Central memory CD8-positive, alpha-beta T cell (primary cell): ENCODE data around the gene KATNB1.
"Not testable (repeated sequence)": the region's sequence is repeated elsewhere in the genome, so short reads cannot be mapped to it uniquely, and the experiment has no call there.

Experiments
- ATAC-seq: fragments of 150-1000 bp; cut with Tn5 transposase; replicated peaks from 2 replicates; pipeline ENCODE4 v1.10.0; 2022; ENCODE audit warnings: mild to moderate bottlenecking, moderate FRiP score, moderate number of reproducible peaks; ENCODE audit not compliant: poor library complexity, severe bottlenecking; ENCODE audit errors: extremely low read depth
- DNase-seq, 2 donors: peaks; one replicate each; pipeline ENCODE4 v3.0.0; 2021; ENCODE audit warnings: low spot score in 2 of 2
- H3K27ac Mint-ChIP-seq: one replicate; pipeline ENCODE4 v1.8.0; 2022; ENCODE audit warnings: low read depth, mild to moderate bottlenecking, moderate library complexity, mixed read lengths
- H3K27me3 Mint-ChIP-seq: one replicate; pipeline ENCODE4 v1.8.0; 2022; ENCODE audit warnings: mixed read lengths
- H3K36me3 Mint-ChIP-seq: one replicate; pipeline ENCODE4 v1.8.0; 2022; ENCODE audit warnings: mild to moderate bottlenecking, moderate library complexity, mixed read lengths; ENCODE audit not compliant: insufficient read depth
- H3K4me1 Mint-ChIP-seq: one replicate; pipeline ENCODE4 v1.8.0; 2022; ENCODE audit warnings: mixed read lengths
- H3K4me3 Mint-ChIP-seq: one replicate; pipeline ENCODE4 v1.8.0; 2022; ENCODE audit warnings: mild to moderate bottlenecking, moderate library complexity, mixed read lengths
- H3K9me3 Mint-ChIP-seq: one replicate; pipeline ENCODE4 v1.8.0; 2022; ENCODE audit warnings: mixed read lengths

Gene KATNB1

DNA sequence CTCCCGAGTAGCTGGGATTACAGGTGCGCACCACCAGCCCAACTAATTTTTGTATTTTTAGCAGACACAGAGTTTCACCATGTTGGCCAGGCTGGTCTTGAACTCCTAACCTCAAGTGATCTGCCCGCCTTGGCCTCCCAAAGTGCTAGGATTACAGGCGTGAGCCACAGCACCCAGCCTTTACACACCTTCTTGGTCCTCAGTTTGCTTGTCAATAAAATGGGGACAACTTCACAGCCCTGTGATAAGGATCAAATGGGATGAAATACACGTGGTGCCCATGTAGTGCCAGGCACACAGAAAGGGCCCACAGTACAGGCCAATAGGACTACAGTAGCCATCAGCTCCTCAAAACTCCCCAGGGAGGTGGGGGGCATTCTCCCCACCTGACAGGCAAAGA lies 60.4 kb downstream of the KATNB1 start:
- H3K9me3 Mint-ChIP-seq, result not testable (repeated sequence)

DNA sequence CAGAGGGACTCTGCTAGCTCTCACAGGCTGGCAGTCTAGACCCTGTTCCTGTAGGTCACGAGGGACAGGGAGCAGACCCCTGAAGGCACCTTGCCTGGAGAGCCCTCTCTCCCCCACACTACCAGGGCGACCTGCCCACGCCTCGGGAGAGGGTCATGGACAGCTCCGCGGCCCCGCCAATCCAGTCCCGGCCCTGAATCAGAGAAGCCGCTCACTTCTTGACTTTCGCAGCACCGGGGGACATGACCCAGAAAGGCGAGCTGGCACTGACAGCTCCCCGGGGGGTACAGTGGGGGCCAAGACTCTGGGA lies 61.6 kb downstream of the KATNB1 start:
- no peaks in the 10 kb centered on the region for H3K9me3 Mint-ChIP-seq
- H3K36me3 Mint-ChIP-seq, result peaks cover 5% of the 10 kb centered on the region
- DNase-seq, result no peak
- H3K27me3 Mint-ChIP-seq, result no peaks in the 10 kb centered on the region
- H3K27ac Mint-ChIP-seq, result no peak overlapping the region
- H3K4me1 Mint-ChIP-seq, result peaks cover 35% of the 10 kb centered on the region
- ATAC-seq, result no peak
- H3K4me3 Mint-ChIP-seq, result no peak overlapping the region

More for the DNA sequence above, 60.4 kb downstream of the KATNB1 start:
- peaks cover 29% of the 10 kb centered on the region for H3K4me1 Mint-ChIP-seq
- not testable (repeated sequence) for DNase-seq, H3K4me3 Mint-ChIP-seq, H3K36me3 Mint-ChIP-seq, H3K27ac Mint-ChIP-seq, ATAC-seq, H3K27me3 Mint-ChIP-seq

DNA sequence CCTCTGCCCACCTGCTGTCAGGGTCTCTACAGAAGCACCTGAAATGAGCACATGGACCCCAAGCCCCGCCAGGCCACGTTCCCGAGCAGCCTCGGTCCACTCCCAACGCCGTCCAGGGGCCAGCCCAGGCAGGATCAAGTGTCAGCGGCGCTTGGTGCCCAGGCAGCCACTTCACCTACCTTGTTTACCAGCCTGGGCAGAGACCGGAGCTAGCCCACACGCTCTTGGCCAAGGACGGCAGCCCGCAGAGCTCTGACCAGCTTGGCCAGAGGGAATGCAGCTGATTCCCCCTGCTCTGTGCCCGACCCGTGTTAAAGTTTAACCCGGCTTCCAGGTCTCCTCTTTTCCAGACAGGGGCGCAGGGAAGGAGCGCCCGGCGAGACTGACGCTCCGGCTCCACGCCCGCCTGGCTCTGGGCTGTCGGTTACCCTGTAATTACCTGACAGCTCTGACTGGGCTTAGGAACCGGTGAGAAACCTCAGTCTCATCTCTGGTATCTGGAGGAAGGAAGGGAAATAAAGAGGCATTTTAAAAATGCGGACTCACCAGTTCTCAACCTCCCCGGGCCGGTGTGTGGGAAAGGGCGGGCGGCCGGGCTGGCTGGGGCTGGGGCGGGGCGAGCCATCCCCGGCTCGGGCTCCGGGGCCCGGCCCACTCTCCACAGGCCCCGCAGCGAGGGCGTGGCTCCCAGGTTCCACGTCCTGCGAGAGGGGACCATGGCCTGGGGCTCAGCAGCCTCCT lies 62.1 kb downstream of the KATNB1 start:
- H3K36me3 Mint-ChIP-seq, result peaks cover 7% of the 10 kb centered on the region
- DNase-seq, result no peak
- H3K27me3 Mint-ChIP-seq, result no peaks in the 10 kb centered on the region

DNA sequence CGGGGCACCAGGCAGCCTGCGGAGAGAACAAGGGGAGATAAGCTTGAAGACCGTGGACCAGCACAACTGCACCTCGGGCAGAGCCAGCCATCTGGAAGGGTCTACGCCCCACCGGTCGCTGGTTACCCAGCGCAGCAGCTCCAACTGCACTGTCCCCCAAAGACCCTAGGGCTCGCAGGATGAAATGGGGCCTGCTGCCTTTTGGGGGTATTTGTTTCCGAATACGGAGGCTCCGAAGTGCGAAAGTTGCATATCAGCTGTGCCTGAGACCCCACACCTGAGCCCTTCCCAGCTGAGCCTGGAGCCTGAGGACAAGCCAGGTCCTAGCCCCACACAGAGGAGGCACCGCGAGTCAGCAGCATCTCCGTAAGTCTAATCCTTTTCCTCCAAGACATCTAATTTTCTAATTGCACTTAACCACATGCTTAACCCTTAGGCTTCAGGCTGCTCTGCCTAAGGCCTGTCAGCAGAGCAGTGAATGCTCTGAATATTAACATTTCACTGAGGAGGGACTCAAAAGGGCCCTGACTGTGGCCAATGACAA lies 62.8 kb downstream of the KATNB1 start:
- Mint-ChIP-seq H3K4me1 (peaks cover 45% of the 10 kb centered on the region), H3K36me3 (peaks cover 10% of the 10 kb centered on the region), H3K27me3 (no peaks in the 10 kb centered on the region), H3K27ac (no peak overlapping the region), H3K4me3 (no peak overlapping the region), H3K9me3 (no peaks in the 10 kb centered on the region)
- DNase-seq (no peak), ATAC-seq (no peak)

More for the DNA sequence above, 62.1 kb downstream of the KATNB1 start:
- Mint-ChIP-seq H3K27ac (no peak overlapping the region), H3K9me3 (no peaks in the 10 kb centered on the region), H3K4me3 (no peak overlapping the region), H3K4me1 (peaks cover 39% of the 10 kb centered on the region)
- no peak for ATAC-seq

DNA sequence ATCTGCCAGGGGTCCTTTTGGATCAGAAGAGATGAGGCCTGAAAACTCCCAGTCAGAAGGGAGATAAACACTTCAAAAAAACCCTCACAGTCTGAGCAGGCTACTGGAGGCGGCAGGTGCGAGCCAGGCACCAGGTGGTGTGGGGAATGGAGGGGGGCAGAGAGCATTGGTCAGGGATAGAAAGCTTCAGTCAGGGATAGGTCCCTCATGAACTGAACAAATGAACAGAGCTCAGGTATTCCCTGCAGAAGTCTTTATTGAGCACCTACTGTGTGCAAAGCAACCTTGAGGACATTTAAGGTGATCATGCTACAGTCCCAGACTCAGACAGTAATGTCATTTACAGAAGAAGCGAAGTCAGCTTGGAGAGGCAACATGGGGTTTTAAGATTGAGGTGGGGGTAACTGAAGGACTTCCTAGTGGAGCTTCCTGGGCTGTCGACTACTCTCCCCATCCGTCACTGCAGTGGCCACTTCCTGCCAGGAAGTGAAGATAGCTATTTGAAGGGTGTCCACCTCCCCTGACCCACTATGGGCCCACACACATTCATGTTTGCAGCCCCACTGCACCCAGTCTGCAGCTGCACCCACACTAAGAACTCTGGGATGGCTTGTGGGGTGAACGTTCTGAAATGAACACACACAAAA lies 63.5 kb downstream of the KATNB1 start:
- ATAC-seq (no peak), DNase-seq (no peak)
- Mint-ChIP-seq H3K36me3 (peaks cover 10% of the 10 kb centered on the region), H3K4me3 (no peak overlapping the region), H3K4me1 (peaks cover 45% of the 10 kb centered on the region), H3K27ac (peak overlapping the region; percentile 88), H3K27me3 (no peaks in the 10 kb centered on the region), H3K9me3 (no peaks in the 10 kb centered on the region)

DNA sequence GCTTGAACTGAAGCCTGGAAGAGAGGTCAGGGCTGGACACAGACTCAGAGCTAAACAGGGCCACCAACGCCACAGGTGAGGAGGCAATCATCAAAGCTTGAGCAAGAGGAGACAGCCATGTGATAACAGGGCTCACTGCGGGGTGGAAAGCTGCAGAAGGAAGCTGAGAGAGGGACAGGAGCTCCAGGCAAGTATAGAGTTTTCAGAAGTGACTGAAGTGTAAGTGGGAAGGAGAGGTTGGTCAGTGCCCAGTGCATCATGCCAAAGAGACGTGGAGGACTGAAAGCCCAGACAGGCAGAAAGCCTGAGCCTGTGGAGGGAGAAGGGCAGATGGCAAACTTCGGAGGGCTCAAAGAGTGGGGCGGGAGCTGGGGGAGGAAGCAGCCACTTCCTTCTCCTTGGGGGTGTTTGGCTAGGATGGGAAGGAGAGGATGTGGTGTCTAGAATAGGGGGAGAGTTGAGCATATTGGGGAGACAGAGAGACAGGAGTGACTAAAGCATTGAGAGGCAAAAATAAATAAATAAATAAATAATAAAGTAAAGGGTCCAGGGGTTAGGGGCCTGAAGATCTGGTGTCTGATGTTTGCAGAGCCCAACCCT lies 64.1 kb downstream of the KATNB1 start:
- H3K36me3 Mint-ChIP-seq, result peaks cover 10% of the 10 kb centered on the region
- peaks cover 45% of the 10 kb centered on the region for H3K4me1 Mint-ChIP-seq
- H3K27me3 Mint-ChIP-seq, result no peaks in the 10 kb centered on the region
- ATAC-seq (no peak), DNase-seq (no peak)
- peak overlapping the region; percentile 37 for H3K4me3 Mint-ChIP-seq
- H3K9me3 Mint-ChIP-seq, result no peaks in the 10 kb centered on the region
- peak overlapping the region; percentile 88 for H3K27ac Mint-ChIP-seq

DNA sequence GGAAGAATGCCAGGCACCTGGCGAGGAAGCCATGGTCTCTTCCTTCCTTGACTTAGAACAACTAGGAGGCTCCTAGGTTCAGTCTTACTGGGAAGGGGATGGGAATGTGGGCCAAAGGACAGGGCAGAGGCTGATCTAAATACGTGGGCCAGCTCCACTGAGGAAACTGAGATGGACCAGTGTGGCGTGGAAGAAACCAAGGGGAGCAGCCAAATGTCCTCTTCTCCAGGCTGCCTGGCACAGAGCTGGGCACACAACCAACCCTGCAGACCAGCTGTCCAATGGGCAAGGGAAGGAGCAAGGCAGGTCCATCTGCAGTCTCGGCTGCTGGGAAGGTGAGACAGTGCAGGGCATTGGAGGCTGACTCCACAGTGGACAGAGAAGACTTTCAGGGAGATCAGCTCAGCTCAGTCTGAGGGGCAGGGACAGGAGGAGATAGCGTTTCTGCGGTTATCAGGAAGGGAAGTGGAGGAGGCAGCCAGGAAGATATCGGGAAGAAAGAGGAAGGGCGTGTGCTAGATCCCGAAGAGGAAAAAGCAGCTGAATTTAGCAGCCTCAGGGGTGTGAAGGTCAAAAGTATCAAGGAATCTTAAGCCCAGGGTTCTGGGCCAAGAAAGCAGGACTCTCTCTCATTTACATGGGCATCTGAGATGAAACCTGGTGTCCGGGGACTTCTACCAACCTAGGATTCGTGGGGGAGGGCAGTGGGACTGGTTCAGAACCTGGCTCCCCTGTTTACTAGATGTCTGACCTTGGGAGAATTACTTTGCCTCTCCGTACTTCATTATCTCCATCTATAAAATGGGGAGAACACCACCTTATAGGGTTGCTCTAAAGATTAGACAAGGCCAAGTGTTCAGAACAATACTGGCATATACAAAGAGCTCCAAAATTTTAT lies 64.9 kb downstream of the KATNB1 start:
- ATAC-seq (no peak), DNase-seq (no peak)
- peaks cover 10% of the 10 kb centered on the region for H3K36me3 Mint-ChIP-seq
- no peaks in the 10 kb centered on the region for H3K9me3 Mint-ChIP-seq
- peaks cover 43% of the 10 kb centered on the region for H3K4me1 Mint-ChIP-seq
- peak overlapping the region; percentile 88 for H3K27ac Mint-ChIP-seq
- peak overlapping the region; percentile 37 for H3K4me3 Mint-ChIP-seq
- no peaks in the 10 kb centered on the region for H3K27me3 Mint-ChIP-seq

DNA sequence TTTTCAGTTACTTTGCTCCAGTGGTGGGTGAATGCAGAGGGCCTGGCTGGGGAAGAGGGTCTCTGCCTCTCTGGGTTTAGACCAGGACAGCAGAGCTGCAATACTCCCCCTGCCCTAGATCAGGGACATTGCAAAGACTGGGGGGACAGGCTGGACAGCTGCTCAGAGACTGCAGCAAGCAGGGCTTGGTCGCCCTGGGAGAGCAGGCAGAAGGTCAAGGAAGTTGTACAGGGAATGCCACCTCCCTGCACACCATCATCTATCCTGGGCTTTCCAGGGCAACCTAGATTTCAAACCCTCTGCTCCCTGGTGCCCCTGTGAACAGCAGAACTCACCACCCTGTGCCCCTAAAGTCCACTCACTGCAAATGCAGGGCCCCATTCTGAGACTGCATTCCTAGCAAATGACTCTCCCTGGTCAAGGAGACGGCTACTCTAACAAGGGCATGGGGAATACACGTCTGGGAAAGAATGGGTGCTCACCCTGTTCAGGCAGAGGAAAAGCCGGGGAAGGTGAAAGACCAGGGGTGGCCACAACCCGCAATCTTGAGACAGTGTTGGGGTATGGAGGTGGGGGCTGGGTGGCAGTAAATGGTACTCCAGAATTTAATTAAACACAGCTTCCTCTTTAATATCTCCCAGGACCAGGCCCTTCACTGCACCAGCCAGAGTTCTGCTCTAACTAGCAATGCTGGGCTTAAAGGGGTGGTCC lies 65.7 kb downstream of the KATNB1 start:
- peak overlapping the region; percentile 59 for H3K4me3 Mint-ChIP-seq
- peaks cover 40% of the 10 kb centered on the region for H3K4me1 Mint-ChIP-seq
- H3K27me3 Mint-ChIP-seq, result no peaks in the 10 kb centered on the region

DNA sequence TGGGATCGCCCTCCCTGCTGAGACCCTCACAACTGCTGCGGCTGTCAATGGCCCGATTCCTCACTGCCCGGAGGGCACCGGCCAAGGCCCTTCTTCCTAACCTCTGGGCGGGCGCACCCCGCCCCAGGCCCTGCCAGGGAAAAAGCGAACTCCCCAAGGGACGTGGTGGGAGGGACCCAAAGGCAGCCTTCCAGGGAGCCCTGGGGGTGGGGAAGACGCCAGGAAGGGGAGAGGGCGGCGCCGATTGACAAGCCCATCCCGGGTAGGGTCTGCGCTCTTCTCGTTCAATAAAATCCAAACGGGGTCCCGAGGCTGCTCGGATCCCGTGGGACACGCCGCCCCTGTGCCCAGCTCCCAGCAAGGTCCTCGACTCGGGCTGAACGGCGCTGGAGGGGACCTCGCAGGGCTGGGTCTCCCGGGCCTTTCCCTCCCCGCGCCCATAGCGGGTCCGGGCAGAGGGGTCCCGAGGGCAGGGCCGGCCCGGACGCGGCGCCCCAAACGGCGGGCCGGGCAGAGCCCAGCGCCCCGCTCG lies 66.3 kb downstream of the KATNB1 start:
- Mint-ChIP-seq H3K4me1 (peaks cover 40% of the 10 kb centered on the region), H3K9me3 (no peaks in the 10 kb centered on the region), H3K36me3 (peaks cover 11% of the 10 kb centered on the region), H3K27me3 (no peaks in the 10 kb centered on the region), H3K27ac (no peak overlapping the region), H3K4me3 (peak overlapping the region; percentile 59)
- DNase-seq (no peak), ATAC-seq (no peak)

More for the DNA sequence above, 65.7 kb downstream of the KATNB1 start:
- peak overlapping the region; percentile 88 for H3K27ac Mint-ChIP-seq
- ATAC-seq, result no peak
- H3K9me3 Mint-ChIP-seq, result no peaks in the 10 kb centered on the region
- peaks cover 11% of the 10 kb centered on the region for H3K36me3 Mint-ChIP-seq
- no peak for DNase-seq

DNA sequence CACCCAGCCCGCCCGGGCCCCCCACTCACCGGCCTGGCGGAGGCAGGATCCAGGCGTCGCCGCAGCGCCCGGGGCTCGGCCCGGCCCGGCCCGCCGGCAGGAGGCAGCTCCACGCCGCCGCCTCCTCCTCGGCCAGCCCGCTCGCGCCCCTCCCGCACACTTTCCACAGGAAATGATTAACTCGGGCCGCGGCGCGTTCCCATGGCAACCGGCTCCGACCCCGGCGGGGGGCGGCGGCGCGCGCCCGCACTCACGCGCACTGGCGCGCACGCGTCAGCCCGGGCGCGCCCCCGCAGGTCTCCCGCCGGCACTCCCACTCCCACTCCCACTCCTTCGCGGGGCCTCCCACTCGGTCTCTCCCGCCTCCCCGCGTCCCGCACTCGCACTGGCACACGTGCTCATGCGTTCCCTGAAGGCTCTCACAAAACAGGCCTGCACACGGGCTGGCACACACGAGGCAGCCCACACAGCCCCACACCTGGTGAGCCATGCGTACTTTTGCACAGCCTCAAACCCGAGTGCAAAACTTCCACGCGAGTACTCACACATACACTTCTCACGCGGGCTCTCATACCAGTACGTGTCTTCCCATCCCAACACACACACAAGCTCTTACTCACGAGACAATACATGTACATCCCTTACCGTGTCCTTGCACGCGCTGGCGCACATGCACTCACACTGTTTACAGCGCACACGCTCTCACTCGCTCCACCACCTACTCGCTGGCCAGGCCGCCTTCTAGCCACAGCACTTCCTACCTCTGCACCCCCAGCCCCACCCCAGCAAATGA lies 67.0 kb downstream of the KATNB1 start, which contains the start of gene KIFC3:
Gene KIFC3, minus strand, starts transcription at position 151 of the 793 bp plus-strand sequence. CDS start 4,248 bp downstream, outside the sequence.
- Mint-ChIP-seq H3K27me3 (no peaks in the 10 kb centered on the region), H3K4me3 (peak within 1 kb of the TSS; percentile 87), H3K27ac (peak within 1 kb of the TSS; percentile 93), H3K36me3 (peaks cover 11% of the 10 kb centered on the region), H3K9me3 (no peaks in the 10 kb centered on the region), H3K4me1 (peaks cover 40% of the 10 kb centered on the region)
- ATAC-seq (peak; percentile 74), DNase-seq (peak; percentile 40 to 54)
